ENCODE data around the gene CD99. TPM values are rescaled to one million over a fixed set of nuclear protein-coding genes. Genes with fewer than 3 reads are reported as not detected.
"Not testable (repeated sequence)": the region's sequence is repeated elsewhere in the genome, so short reads cannot be mapped to it uniquely, and the experiment has no call there.

CD99 gene
- total and polyA plus RNA-seq, 2 donors (not counting 1 experiment from before 2014, with no cell fraction given) = 70.7 to 133 TPM

DNA sequence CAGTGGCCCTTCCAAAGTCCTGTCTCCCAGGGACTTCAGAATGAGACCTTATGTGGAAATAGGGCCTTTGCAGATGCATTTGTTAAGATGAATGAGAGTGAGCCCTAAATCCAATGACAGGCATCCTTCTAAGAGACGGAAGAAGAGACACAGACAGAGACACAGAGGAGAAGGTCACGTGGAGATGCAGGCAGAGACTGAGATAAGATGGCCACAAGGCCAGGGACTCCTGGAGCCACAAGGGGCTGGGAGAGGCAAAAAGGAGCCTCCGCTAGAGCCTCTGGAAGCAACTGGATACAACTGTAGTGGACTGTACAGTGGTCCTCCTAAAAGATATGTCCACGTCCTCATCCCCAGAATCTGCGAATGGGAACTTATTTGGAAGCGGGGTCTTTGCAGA is 19.0 kb upstream of the CD99 start:
- Histone ChIP-seq H3K4me1 (ENCODE audit: control insufficient read depth in 2 of 2, insufficient read depth in 2 of 2, low read length in 2 of 2) (no peaks in the 10 kb centered on the region), H3K27me3 (replicated peaks in 1 of 4; ENCODE audit: control extremely low read depth in 1 of 4, control insufficient read depth in 3 of 4, insufficient read depth in 4 of 4, low read length in 3 of 4) (no peaks in the 10 kb centered on the region), H4K20me1 (ENCODE audit: control insufficient read depth, insufficient read depth, low read length, poor library complexity, severe bottlenecking) (no peaks in the 10 kb centered on the region), H3K4me2 (replicated peaks; ENCODE audit: low read depth, low read length, poor library complexity, severe bottlenecking) (no peak overlapping the region), H2AFZ (ENCODE audit: insufficient read depth, low read depth, low read length, poor library complexity, severe bottlenecking) (no peak overlapping the region), H3K79me2 (ENCODE audit: control insufficient read depth, insufficient read depth, low read length) (no peaks in the 10 kb centered on the region), H3K27ac (ENCODE audit: low read length in 2 of 2) (no peak overlapping the region), H3K9me3 (ENCODE audit: control extremely low read depth in 1 of 3, control insufficient read depth in 2 of 3, insufficient read depth in 1 of 3, low read length in 2 of 3) (peaks cover 0 to 6% (median 0%) of the 10 kb centered on the region in 3 donors), H3K4me3 (ENCODE audit: control extremely low read depth in 1 of 5, extremely low read depth in 1 of 5, insufficient read depth in 1 of 5, low read depth in 2 of 5, low read length in 4 of 5) (no peak overlapping the region), H3K36me3 (replicated peaks in 1 of 2; ENCODE audit: control extremely low read depth in 1 of 2, control insufficient read depth in 1 of 2, extremely low read depth in 1 of 2, insufficient read depth in 2 of 2, low read length in 1 of 2) (no peaks in the 10 kb centered on the region), H3K9ac (ENCODE audit: low read length) (no peak overlapping the region)
- no peak overlapping the region for H3K27ac Mint-ChIP-seq
- CTCF ChIA-PET = no interaction called here
- no peaks in the 10 kb centered on the region for H3K4me1 Mint-ChIP-seq
- H3K9me3 Mint-ChIP-seq (ENCODE audit: insufficient read depth) = peaks cover 3% of the 10 kb centered on the region
- H3K27me3 Mint-ChIP-seq = no peaks in the 10 kb centered on the region
- no peak overlapping the region for H3K4me3 Mint-ChIP-seq
- intact Hi-C loops (cut with micrococcal nuclease) = no loop called here
- POLR2A ChIA-PET = no interaction called here
- DNase-seq = no peak
- TF ChIP-seq, protein P1, sequence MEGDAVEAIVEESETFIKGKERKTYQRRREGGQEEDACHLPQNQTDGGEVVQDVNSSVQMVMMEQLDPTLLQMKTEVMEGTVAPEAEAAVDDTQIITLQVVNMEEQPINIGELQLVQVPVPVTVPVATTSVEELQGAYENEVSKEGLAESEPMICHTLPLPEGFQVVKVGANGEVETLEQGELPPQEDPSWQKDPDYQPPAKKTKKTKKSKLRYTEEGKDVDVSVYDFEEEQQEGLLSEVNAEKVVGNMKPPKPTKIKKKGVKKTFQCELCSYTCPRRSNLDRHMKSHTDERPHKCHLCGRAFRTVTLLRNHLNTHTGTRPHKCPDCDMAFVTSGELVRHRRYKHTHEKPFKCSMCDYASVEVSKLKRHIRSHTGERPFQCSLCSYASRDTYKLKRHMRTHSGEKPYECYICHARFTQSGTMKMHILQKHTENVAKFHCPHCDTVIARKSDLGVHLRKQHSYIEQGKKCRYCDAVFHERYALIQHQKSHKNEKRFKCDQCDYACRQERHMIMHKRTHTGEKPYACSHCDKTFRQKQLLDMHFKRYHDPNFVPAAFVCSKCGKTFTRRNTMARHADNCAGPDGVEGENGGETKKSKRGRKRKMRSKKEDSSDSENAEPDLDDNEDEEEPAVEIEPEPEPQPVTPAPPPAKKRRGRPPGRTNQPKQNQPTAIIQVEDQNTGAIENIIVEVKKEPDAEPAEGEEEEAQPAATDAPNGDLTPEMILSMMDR (IDR thresholded peaks at IDR 0.05) = no peak
- no peak for TF ChIP-seq EZH2 (IDR thresholded peaks at IDR 0.05; ENCODE audit: borderline replicate concordance, insufficient read depth, low read depth, low read length, poor library complexity, severe bottlenecking)
- ATAC-seq (ENCODE audit: low read depth) = no peak
- WGBS (ENCODE audit: insufficient coverage) = 90% methylated on average over 6 of the region's 6 CpGs

DNA sequence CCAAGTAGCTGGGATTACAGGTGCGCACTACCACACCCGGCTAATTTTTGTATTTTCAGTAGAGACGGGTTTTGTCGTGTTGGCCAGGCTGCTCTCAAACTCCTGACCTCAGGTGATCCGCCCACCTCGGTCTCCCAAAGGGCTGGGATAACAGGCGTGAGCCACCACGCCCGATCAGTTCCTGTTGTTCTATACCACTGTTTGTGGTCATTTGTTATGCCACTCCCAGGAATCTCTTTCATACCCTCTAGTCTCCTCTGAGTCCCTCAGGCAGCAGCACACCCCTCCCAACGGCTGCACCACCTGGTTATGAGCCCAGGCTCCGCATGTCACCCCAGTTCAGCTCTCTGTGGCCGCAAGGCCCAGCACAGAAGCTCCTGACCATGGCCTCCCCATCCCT is 17.5 kb upstream of the CD99 start:
- Histone ChIP-seq H4K20me1 (ENCODE audit: control insufficient read depth, insufficient read depth, low read length, poor library complexity, severe bottlenecking) (no peaks in the 10 kb centered on the region), H3K9me3 (ENCODE audit: control extremely low read depth in 1 of 3, control insufficient read depth in 2 of 3, insufficient read depth in 1 of 3, low read length in 2 of 3) (peaks cover 0 to 9% (median 0%) of the 10 kb centered on the region in 3 donors), H3K36me3 (replicated peaks in 1 of 2; ENCODE audit: control extremely low read depth in 1 of 2, control insufficient read depth in 1 of 2, extremely low read depth in 1 of 2, insufficient read depth in 2 of 2, low read length in 1 of 2) (no peaks in the 10 kb centered on the region), H3K4me2 (replicated peaks; ENCODE audit: low read depth, low read length, poor library complexity, severe bottlenecking) (no peak overlapping the region), H2AFZ (ENCODE audit: insufficient read depth, low read depth, low read length, poor library complexity, severe bottlenecking) (no peak overlapping the region), H3K4me1 (ENCODE audit: control insufficient read depth in 2 of 2, insufficient read depth in 2 of 2, low read length in 2 of 2) (no peaks in the 10 kb centered on the region), H3K79me2 (ENCODE audit: control insufficient read depth, insufficient read depth, low read length) (no peaks in the 10 kb centered on the region), H3K27me3 (replicated peaks in 1 of 4; ENCODE audit: control extremely low read depth in 1 of 4, control insufficient read depth in 3 of 4, insufficient read depth in 4 of 4, low read length in 3 of 4) (no peaks in the 10 kb centered on the region), H3K27ac (ENCODE audit: low read length in 2 of 2) (no peak overlapping the region), H3K4me3 (ENCODE audit: control extremely low read depth in 1 of 5, extremely low read depth in 1 of 5, insufficient read depth in 1 of 5, low read depth in 2 of 5, low read length in 4 of 5) (no peak overlapping the region), H3K9ac (ENCODE audit: low read length) (no peak overlapping the region)
- H3K9me3 Mint-ChIP-seq (ENCODE audit: insufficient read depth) = peaks cover 3% of the 10 kb centered on the region
- 94% methylated on average over 12 of the region's 12 CpGs for WGBS (ENCODE audit: insufficient coverage)
- no peak overlapping the region for H3K27ac Mint-ChIP-seq
- no peak overlapping the region for H3K4me3 Mint-ChIP-seq
- no peak for DNase-seq
- intact Hi-C loops (cut with micrococcal nuclease) = no loop called here
- H3K4me1 Mint-ChIP-seq = no peaks in the 10 kb centered on the region
- no peak for ATAC-seq (ENCODE audit: low read depth)
- TF ChIP-seq, protein P1 (IDR thresholded peaks at IDR 0.05) = no peak
- TF ChIP-seq EZH2 (IDR thresholded peaks at IDR 0.05; ENCODE audit: borderline replicate concordance, insufficient read depth, low read depth, low read length, poor library complexity, severe bottlenecking) = no peak
- ChIA-PET POLR2A (no interaction called here), CTCF (no interaction called here)
- H3K27me3 Mint-ChIP-seq = peaks cover 4% of the 10 kb centered on the region

DNA sequence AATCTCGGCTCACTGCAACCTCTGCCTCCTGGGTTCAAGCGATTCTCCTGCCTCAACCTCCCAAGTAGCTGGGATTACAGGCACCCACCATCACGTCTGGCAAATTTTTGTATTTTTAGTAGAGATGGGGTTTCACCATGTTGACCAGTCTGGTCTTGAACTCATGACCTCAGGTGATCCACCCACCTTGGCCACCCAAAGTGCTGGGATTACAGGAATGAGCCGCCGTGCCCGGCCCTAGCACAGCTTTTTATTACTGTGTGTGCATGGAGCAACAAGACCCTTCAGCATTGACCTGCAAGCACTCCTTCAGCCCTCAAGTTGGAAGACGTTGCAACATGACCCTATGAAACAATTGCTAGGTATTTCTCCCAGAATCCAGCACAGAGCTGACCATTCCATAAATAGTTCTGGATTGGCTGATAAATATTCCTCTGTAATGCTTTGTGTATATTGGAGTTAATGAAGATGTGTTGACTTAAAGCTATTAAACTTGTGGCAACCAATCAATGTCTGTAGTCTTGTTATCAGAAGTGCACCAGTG is 15.4 kb upstream of the CD99 start:
- ATAC-seq (ENCODE audit: low read depth); H3K4me1 ChIP-seq (ENCODE audit: control insufficient read depth in 2 of 2, insufficient read depth in 2 of 2, low read length in 2 of 2); H3K4me3 ChIP-seq (ENCODE audit: control extremely low read depth in 1 of 5, extremely low read depth in 1 of 5, insufficient read depth in 1 of 5, low read depth in 2 of 5, low read length in 4 of 5); H3K4me3 Mint-ChIP-seq; intact Hi-C loops (cut with micrococcal nuclease); H3K79me2 ChIP-seq (ENCODE audit: control insufficient read depth, insufficient read depth, low read length); H2AFZ ChIP-seq (ENCODE audit: insufficient read depth, low read depth, low read length, poor library complexity, severe bottlenecking); H3K27ac Mint-ChIP-seq; POLR2A ChIA-PET; H3K9ac ChIP-seq (ENCODE audit: low read length); H3K4me1 Mint-ChIP-seq; CTCF ChIA-PET; H3K27me3 ChIP-seq (replicated peaks in 1 of 4; ENCODE audit: control extremely low read depth in 1 of 4, control insufficient read depth in 3 of 4, insufficient read depth in 4 of 4, low read length in 3 of 4); DNase-seq; H3K27ac ChIP-seq (ENCODE audit: low read length in 2 of 2); H3K27me3 Mint-ChIP-seq; H3K9me3 ChIP-seq (ENCODE audit: control extremely low read depth in 1 of 3, control insufficient read depth in 2 of 3, insufficient read depth in 1 of 3, low read length in 2 of 3); H3K4me2 ChIP-seq (replicated peaks; ENCODE audit: low read depth, low read length, poor library complexity, severe bottlenecking); H4K20me1 ChIP-seq (ENCODE audit: control insufficient read depth, insufficient read depth, low read length, poor library complexity, severe bottlenecking); H3K9me3 Mint-ChIP-seq (ENCODE audit: insufficient read depth); H3K36me3 ChIP-seq (replicated peaks in 1 of 2; ENCODE audit: control extremely low read depth in 1 of 2, control insufficient read depth in 1 of 2, extremely low read depth in 1 of 2, insufficient read depth in 2 of 2, low read length in 1 of 2): not testable (repeated sequence)
- WGBS (ENCODE audit: insufficient coverage) = 100% methylated on average over 3 of the region's 7 CpGs

All from B cell (primary cell).